PC-9 (cell line): Measurements from ENCODE around the gene DUSP19.

Source experiments
- EZH2 ChIP-seq: fragments of 200-600 bp; sonication (generic); IDR thresholded peaks from 2 replicates; pipeline ENCODE4 v1.8.0; 2017; ENCODE audit warnings: antibody characterized with exemption, low read depth
- TF ChIP-seq, protein P1 (sequence below): fragments of 200-600 bp; sonication (generic); conservative IDR thresholded peaks from 2 replicates; pipeline ENCODE4 v1.6.1; 2017; ENCODE audit warnings: mixed run types, antibody characterized with exemption, mild to moderate bottlenecking, moderate library complexity

- TF ChIP-seq, protein P1, sequence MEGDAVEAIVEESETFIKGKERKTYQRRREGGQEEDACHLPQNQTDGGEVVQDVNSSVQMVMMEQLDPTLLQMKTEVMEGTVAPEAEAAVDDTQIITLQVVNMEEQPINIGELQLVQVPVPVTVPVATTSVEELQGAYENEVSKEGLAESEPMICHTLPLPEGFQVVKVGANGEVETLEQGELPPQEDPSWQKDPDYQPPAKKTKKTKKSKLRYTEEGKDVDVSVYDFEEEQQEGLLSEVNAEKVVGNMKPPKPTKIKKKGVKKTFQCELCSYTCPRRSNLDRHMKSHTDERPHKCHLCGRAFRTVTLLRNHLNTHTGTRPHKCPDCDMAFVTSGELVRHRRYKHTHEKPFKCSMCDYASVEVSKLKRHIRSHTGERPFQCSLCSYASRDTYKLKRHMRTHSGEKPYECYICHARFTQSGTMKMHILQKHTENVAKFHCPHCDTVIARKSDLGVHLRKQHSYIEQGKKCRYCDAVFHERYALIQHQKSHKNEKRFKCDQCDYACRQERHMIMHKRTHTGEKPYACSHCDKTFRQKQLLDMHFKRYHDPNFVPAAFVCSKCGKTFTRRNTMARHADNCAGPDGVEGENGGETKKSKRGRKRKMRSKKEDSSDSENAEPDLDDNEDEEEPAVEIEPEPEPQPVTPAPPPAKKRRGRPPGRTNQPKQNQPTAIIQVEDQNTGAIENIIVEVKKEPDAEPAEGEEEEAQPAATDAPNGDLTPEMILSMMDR, result no peak
- TF ChIP-seq EZH2, result no peak
Observed at GRCh38 chr2:183031911-183032794, 46.4 kb upstream of the DUSP19 start.
